Measurements from ENCODE around the gene KCTD14.

The KCTD14 gene

GRCh38 chr11:78037825-78038620 lies 14.9 kb upstream of the KCTD14 start:
- no peaks in the 10 kb centered on the region for H3K9me3 ChIP-seq (ENCODE audit: severe bottlenecking)
- no peak for DNase-seq (ENCODE audit: low spot score)
- no peak for ATAC-seq (ENCODE audit: low read depth)
- no peaks in the 10 kb centered on the region for H3K27me3 ChIP-seq (ENCODE audit: insufficient read depth, poor library complexity, severe bottlenecking)
- no peaks in the 10 kb centered on the region for H3K36me3 ChIP-seq (ENCODE audit: low read depth)
- H3K27ac ChIP-seq (ENCODE audit: poor library complexity, severe bottlenecking), result no peak overlapping the region
- H3K4me3 ChIP-seq (ENCODE audit: severe bottlenecking), result no peak overlapping the region
- no peak for TF ChIP-seq CTCF (IDR thresholded peaks at IDR 0.05; ENCODE audit: poor library complexity, severe bottlenecking)
- H3K4me1 ChIP-seq (ENCODE audit: insufficient read depth, poor library complexity, severe bottlenecking), result peaks cover 26% of the 10 kb centered on the region

GRCh38 chr11:78037056-78037455 lies 14.0 kb upstream of the KCTD14 start:
- ATAC-seq (ENCODE audit: low read depth), result peak; percentile 49; the same call in 2 of the 3 replicates
- H3K27ac ChIP-seq (ENCODE audit: poor library complexity, severe bottlenecking), result no peak overlapping the region
- no peak for TF ChIP-seq CTCF (IDR thresholded peaks at IDR 0.05; ENCODE audit: poor library complexity, severe bottlenecking)
- H3K36me3 ChIP-seq (ENCODE audit: low read depth), result no peaks in the 10 kb centered on the region
- H3K4me1 ChIP-seq (ENCODE audit: insufficient read depth, poor library complexity, severe bottlenecking), result peaks cover 26% of the 10 kb centered on the region
- H3K4me3 ChIP-seq (ENCODE audit: severe bottlenecking), result no peak overlapping the region
- no peak for DNase-seq (ENCODE audit: low spot score)
- H3K9me3 ChIP-seq (ENCODE audit: severe bottlenecking), result no peaks in the 10 kb centered on the region
- H3K27me3 ChIP-seq (ENCODE audit: insufficient read depth, poor library complexity, severe bottlenecking), result no peaks in the 10 kb centered on the region

GRCh38 chr11:78036313-78036712 lies 13.2 kb upstream of the KCTD14 start:
- Histone ChIP-seq H3K27ac (ENCODE audit: poor library complexity, severe bottlenecking) (no peak overlapping the region), H3K4me1 (ENCODE audit: insufficient read depth, poor library complexity, severe bottlenecking) (peaks cover 26% of the 10 kb centered on the region), H3K27me3 (ENCODE audit: insufficient read depth, poor library complexity, severe bottlenecking) (no peaks in the 10 kb centered on the region), H3K36me3 (ENCODE audit: low read depth) (no peaks in the 10 kb centered on the region), H3K4me3 (ENCODE audit: severe bottlenecking) (no peak overlapping the region), H3K9me3 (ENCODE audit: severe bottlenecking) (no peaks in the 10 kb centered on the region)
- DNase-seq (ENCODE audit: low spot score) (no peak), ATAC-seq (ENCODE audit: low read depth) (no peak)
- no peak for TF ChIP-seq CTCF (IDR thresholded peaks at IDR 0.05; ENCODE audit: poor library complexity, severe bottlenecking)

- ATAC-seq (ENCODE audit: low read depth) (no peak), DNase-seq (ENCODE audit: low spot score) (no peak)
- Histone ChIP-seq H3K4me1 (ENCODE audit: insufficient read depth, poor library complexity, severe bottlenecking) (peaks cover 18% of the 10 kb centered on the region), H3K9me3 (ENCODE audit: severe bottlenecking) (no peaks in the 10 kb centered on the region), H3K27me3 (ENCODE audit: insufficient read depth, poor library complexity, severe bottlenecking) (no peaks in the 10 kb centered on the region), H3K36me3 (ENCODE audit: low read depth) (no peaks in the 10 kb centered on the region), H3K27ac (ENCODE audit: poor library complexity, severe bottlenecking) (no peak overlapping the region), H3K4me3 (ENCODE audit: severe bottlenecking) (no peak overlapping the region)
- no peak for TF ChIP-seq CTCF (IDR thresholded peaks at IDR 0.05; ENCODE audit: poor library complexity, severe bottlenecking)
Measured at GRCh38 chr11:78034623-78035022, 11.5 kb upstream of the KCTD14 start.

- Histone ChIP-seq H3K27me3 (ENCODE audit: insufficient read depth, poor library complexity, severe bottlenecking) (no peaks in the 10 kb centered on the region), H3K27ac (ENCODE audit: poor library complexity, severe bottlenecking) (no peak overlapping the region), H3K9me3 (ENCODE audit: severe bottlenecking) (no peaks in the 10 kb centered on the region), H3K4me1 (ENCODE audit: insufficient read depth, poor library complexity, severe bottlenecking) (peaks cover 15% of the 10 kb centered on the region), H3K36me3 (ENCODE audit: low read depth) (no peaks in the 10 kb centered on the region), H3K4me3 (ENCODE audit: severe bottlenecking) (no peak overlapping the region)
- no peak for DNase-seq (ENCODE audit: low spot score)
- no peak for ATAC-seq (ENCODE audit: low read depth)
- no peak for TF ChIP-seq CTCF (IDR thresholded peaks at IDR 0.05; ENCODE audit: poor library complexity, severe bottlenecking)
Measured at GRCh38 chr11:78033040-78033439, 10.0 kb upstream of the KCTD14 start.

Data from RWPE2 (cell line).